NCI-H1417 treated with DMSO at 0.1 percent for 48 hours (cell line): Measurements from ENCODE around the gene MSI1.
A peak's percentile ranks its signal among the peaks of the same experiment; 100 is the strongest.

ENCODE experiments used
- DNase-seq: peaks from one replicate; lab custom pipeline; 2025; lab: John Stamatoyannopoulos, UW

The MSI1 gene

GRCh38 chr12:120321382-120322202 is 47.4 kb downstream of the MSI1 start:
- DNase-seq, result no peak

DNA sequence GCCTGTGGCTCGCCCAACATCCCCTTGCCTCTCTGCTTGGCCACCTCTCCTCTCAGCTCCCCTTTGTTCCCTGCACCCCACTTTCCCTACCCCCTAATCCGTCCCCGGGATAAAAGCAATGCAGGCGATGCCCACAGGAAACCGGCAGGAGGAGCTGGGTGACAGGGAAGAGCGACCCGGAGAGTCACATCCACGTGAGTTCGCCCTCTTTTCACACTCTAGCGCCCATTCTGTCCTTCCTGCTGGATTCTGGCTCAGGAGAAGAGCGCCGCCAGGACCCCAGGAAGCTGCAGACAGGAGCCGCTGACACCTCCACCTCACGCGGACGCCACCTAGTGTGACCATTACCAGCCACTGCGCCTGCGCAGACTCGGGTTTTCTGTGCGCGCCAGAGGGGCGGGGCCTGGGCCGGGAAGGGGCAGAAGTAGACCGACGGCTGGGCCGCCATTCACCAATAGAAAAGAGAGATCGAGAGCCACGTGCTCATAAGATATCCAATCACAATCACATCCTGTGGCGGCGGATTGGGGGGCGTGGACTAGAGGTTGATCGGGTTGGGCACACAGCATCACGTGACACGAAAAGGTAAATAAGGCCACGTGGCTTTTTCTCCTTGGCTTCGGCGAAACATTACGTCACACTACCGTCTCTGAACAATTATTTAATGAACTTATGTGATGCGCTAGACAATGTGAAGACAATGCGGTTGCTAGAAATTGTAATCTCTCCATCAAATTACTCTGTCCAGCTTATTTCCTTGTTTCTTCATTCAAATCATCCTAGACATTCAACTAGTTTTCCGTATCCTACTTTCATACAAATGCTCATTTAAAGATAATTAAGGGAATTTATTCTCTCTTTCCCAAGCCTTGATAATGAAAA is 51.5 kb downstream of the MSI1 start:
- DNase-seq, result peak; percentile 99

DNA sequence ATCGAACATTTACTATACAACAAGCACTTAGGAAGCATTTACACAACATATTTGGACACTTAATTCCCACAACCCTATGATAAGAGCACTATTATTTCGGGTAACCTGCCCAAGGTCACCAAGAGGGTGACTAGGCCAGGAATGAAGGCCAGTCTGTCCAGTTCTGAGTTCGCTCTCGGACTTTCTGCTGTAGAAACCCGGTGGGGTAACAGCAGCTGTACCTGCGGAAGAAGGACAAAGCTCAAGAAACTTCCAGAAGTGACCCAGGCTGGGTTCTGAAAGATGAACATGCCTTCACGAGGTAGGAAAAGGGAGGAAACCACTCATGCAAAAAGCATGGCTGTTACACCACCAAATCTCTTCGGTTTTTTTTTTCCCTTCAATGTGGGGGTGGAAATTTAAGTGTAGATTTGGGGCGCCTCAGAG is 52.2 kb downstream of the MSI1 start:
- no peak for DNase-seq

GRCh38 chr12:120314220-120314619 is 54.7 kb downstream of the MSI1 start:
- DNase-seq, result no peak

- DNase-seq, result peak; percentile 84
Observed at GRCh38 chr12:120301962-120302815, 66.8 kb downstream of the MSI1 start, which contains the start of gene SIRT4. Gene SIRT4, plus strand, starts transcription at chr12:120302321. Its CDS starts 1,241 bp downstream, at chr12:120303562.

DNA sequence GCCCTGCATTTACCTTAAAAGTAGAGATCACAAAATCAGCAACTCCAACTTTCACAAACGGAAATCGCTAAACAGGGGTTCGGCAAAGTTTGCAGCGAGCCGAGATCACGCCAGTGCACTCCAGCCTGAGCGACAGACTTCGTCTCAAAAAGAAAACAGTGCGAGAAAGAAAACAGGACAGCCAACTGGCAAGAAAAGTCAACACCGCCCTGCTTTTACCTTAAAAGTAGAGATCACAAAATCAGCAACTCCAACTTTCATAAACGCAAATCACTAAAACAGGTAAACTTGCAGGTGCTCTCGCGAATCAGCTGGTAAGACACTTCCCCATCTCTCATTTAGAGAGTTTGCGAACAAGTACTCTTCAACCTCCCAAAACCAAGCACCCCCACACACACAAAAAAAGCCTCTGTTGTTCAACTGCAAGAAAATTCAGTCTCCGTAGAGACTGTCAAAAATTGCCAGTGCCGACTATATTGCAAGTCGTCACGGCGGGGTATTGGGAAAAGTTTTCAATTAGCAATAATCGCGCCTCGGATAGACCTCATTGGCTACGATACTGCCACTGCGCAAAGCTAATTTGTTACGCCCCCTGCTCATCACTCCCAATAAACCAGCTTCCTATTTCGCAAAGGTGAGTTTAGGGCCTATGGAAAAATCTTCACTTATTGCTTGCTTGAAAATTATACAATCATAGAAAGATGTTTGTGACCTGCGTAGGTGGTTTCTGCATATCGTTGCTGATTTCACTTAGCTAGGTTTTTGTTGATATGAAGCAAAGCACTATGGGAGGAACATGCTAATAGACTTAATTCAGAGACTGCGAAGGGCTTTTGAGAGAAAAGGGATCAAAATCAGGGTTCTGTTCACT is 76.1 kb downstream of the MSI1 start, which contains the start of gene RNU4-1:
TSS of gene RNU4-1 (minus strand) at position 577 of the 871 bp plus-strand sequence.
- peak; percentile 94 for DNase-seq

GRCh38 chr12:120292411-120292660 is 76.6 kb downstream of the MSI1 start:
- no peak for DNase-seq
